HG02981 (cell line): ENCODE data around the gene OSER1.

Experiments used
- ATAC-seq: cut with Tn5 transposase; IDR thresholded peaks from one replicate; pipeline ENCODE4 v1.9.1; 2021; ENCODE audit warnings: mild to moderate bottlenecking, moderate library complexity; ENCODE audit not compliant: unreplicated experiment

OSER1 gene

GRCh38 chr20:44181611-44182010, 29.0 kb downstream of the OSER1 start:
- ATAC-seq: no peak

GRCh38 chr20:44180814-44181213, 29.8 kb downstream of the OSER1 start:
- no peak for ATAC-seq

DNA sequence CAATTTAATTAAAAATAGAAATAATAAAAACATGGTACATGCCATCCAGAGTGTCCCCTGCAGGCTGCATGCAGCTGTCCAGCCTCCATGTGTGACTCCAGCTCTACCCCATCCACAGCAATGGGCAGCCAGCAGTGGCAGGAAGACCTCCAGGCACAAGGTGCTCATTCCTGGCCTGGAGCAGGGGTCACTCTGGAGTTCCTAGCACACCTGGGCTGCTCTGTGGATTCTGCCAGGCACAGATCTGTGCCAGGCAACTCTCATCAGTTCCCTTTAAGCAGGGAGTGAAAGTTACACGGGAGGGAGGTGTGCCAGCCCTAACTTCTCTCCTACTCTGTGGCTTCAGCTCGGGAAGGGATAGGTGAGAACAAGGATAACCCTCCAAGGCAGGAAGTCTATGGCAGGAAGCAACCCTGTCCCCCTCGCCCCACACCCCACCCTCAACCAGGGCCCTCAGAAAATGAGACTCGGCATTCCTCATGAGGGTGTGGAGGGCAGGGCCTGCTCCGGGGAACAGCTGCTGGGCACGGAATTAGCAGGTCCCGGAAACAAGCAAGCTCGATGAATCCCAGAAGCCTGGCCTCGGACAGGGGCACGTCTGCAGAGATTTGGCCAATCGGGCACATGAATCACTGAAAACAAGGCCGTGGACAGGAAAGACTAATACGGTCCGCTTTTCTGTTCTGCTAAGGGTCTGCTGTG, 33.6 kb downstream of the OSER1 start:
- ATAC-seq: no peak

GRCh38 chr20:44174996-44175765, 35.4 kb downstream of the OSER1 start:
- no peak for ATAC-seq

DNA sequence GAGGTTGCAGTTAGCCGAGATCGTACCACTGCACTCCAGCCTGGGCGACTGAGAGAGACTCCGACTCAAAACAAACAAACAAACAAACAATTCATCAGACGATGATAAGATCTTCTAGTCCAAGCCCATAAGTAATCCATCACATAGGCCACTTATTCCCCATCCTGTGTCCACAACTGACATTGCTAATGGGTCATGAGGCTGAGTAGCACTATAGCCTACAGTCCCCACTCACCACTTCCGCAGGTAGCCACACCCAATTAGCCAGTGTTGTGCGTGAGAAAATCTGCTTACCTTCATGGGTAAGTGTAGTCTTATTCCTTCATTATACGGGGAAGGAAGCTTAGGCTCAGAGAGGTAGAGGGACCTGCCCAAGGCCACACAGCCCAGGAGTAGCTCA, 36.7 kb downstream of the OSER1 start:
- ATAC-seq: no peak

DNA sequence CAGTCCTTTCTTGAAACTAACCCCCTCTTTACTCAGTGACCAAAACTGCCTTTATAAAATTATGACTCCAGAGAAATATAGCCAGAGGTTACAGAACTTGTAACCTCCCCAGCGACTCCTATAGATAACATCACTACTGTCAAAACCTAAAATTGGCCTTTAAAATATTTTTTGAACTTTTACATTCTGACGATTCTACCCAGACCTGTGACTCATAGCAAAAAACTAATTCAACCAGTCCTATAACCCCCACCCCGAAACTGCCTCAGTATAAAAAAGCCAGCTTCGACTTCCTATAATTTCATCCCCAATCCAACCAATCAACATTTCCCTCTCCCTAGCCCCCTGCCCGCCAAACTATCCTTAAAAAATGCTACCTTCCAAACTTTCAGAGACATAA, 37.5 kb downstream of the OSER1 start:
- ATAC-seq: no peak

- ATAC-seq: no peak
Observed at GRCh38 chr20:44172572-44172950, 38.0 kb downstream of the OSER1 start.

- ATAC-seq: no peak
Observed at GRCh38 chr20:44171775-44172571, 38.6 kb downstream of the OSER1 start.

- ATAC-seq: no peak
Observed at GRCh38 chr20:44170816-44171410, 39.7 kb downstream of the OSER1 start.

DNA sequence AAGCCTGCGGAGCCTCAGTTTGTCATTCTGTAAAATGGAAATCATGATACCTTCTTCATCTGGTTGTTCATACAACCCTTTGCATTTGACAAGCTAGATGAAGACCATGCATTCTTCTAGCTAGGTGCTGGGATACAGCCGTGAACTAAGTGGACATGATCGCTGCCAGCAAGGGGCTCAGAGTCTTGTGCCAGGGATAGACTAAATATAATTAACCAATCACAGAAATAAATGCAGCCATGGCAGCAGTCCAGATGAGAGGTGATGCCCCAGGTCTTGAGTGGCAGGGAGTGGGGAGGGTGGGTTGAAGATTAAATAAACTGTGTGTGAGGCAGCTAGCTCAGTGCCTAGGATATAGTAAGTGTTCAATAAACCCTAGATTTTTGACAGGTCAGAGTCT, 42.8 kb downstream of the OSER1 start:
- no peak for ATAC-seq

DNA sequence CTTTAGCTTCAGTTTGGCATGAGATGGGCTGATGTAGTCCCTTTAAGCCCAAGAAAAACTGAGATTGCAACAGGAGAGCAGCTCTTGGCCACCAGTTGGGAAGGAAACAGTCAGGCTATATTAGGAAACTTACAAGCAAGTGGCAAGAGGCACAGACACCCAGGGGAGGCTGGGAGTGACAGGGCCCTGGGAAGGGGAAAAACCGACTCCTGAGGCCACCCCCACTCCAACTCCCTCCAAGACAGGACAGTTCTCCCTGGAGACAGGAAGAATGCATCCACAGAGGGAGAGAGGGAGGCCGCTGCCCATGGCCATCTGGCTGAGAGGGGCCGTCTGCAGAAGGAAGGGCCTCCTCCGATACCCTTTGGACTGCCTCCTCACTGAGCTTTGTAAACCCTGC, 44.1 kb downstream of the OSER1 start:
- no peak for ATAC-seq

DNA sequence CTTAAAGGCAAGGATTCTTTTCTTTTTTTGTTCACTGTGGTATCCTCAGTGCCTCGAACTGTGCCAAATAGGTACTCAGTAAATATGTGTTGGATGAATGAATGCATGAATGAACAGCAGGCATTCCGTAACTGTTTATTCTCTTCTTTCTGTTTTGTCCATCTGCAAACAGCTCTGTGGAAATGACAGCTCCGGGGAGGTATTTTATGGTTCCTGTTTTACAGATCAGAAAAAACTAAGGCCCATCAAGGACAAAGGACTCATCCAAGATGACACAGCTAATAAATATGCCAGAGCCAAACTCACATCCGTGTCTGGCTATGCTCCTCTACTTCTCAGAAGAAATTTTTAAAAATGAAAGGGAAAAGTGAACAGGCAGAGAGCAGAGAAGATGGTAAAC, 44.6 kb downstream of the OSER1 start:
- ATAC-seq: no peak

GRCh38 chr20:44160133-44160532, 50.4 kb downstream of the OSER1 start:
- no peak for ATAC-seq

GRCh38 chr20:44159711-44160110, 50.9 kb downstream of the OSER1 start:
- ATAC-seq: no peak

- ATAC-seq: no peak
Observed at GRCh38 chr20:44159125-44159524, 51.4 kb downstream of the OSER1 start.

DNA sequence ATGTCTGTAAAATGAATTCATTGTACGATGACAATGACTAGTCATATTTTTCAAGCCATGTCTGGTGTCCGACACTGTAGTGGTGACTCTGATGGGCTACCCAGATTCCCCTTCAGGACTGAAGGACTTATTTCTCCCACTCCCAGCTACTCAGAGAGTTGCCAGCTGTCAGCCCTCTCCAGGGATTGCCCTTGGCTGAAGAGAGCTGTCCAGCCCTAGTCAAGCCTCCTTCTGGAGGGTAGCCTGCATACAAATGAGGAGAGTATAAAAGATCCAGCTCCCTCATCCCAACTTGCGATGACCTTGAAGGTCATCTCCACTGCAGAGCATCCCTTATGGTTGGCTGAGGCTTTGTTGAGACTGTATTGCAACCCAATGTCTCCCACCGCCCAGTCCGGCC, 53.5 kb downstream of the OSER1 start:
- ATAC-seq: no peak

DNA sequence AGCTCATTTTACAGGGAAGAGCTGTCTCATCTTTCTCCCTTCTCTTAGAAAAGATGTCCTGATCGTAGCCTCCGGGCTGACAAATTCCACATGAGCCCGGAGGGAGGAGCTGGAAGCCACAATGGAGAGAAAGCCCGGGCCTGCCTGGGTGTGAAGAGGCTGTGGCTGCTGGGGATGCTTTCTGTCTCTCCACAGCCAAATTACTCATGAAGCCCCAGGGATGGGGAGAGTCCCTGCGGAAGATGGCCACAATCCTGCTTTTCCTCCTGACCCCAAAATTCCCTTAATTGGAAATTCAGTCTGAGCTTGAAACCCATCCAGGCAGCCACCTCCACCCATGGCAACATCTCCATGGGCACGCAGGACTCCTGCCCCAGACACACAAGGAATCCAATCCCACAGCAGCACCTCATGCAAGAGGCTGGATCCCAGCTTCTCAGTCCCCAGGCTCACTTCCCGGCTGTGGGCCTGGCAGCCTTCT, 56.0 kb downstream of the OSER1 start:
- no peak for ATAC-seq

- ATAC-seq: no peak
Observed at GRCh38 chr20:44153636-44154043, 56.9 kb downstream of the OSER1 start.

- no peak for ATAC-seq
Observed at GRCh38 chr20:44151621-44152416, 58.8 kb downstream of the OSER1 start.

GRCh38 chr20:44146272-44146671, 64.3 kb downstream of the OSER1 start:
- ATAC-seq: no peak
